Heart left ventricle (tissue), 13 donors: ENCODE data around the gene SMPD1.

ENCODE experiments used
- POLR2A ChIP-seq, 2 donors: fragments of 450-650 bp; IDR thresholded peaks; one replicate each; pipeline ENCODE4 v1.6.1; 2017; ENCODE audit warnings: antibody characterized with exemption in 2 of 2, mild to moderate bottlenecking in 2 of 2, moderate library complexity in 2 of 2
- TF ChIP-seq, protein P1 (sequence below), 12 donors: fragments of 200-600 bp; sonication (generic) in 4 of 12; IDR thresholded peaks; one replicate each; pipeline versions ENCODE4 v1.5.0 to v1.8.0; 2018 to 2022; ENCODE audit warnings: antibody characterized with exemption in 12 of 12, mild to moderate bottlenecking in 5 of 12
- donor health status: ischemic (EF 13 %, LVEDD 7.1; RV severe dilation, severe dysfunction).
- donor health status: DM: no; HTN: yes; CAD: no.
- donor health status: DM: no; HTN: no; CAD: no.
- donor health status: ischemic (EF 25% LVEDD 6.9; RV normal size, moderate dysfunction).
- donor health status: ischemic (EF 25% LVEDD 5.7; RV mildly dilated, moderate dysfunction).
- donor health status: ischemic (EF 35%, LVEDD 5.7; RV mildly dilated, moderate dysfunction).
- donor health status: nonischemic (EF 11% LVEDD 7.7; RV severe dilation, severe dysfunction).
- donor health status: DM: yes; HTN: yes; CAD: no.
- donor health status: PGD.
- donor health status: ischemic (EF 29% LVEDD 5.4; RV normal size, mild dysfunction).
- donor health status: nonischemic (EF 23%, LVEDD 6.1; RV moderate dilation, normal function).

GRCh38 chr11:6377902-6378639 is 12.2 kb upstream of the SMPD1 start:
- TF ChIP-seq, protein P1, sequence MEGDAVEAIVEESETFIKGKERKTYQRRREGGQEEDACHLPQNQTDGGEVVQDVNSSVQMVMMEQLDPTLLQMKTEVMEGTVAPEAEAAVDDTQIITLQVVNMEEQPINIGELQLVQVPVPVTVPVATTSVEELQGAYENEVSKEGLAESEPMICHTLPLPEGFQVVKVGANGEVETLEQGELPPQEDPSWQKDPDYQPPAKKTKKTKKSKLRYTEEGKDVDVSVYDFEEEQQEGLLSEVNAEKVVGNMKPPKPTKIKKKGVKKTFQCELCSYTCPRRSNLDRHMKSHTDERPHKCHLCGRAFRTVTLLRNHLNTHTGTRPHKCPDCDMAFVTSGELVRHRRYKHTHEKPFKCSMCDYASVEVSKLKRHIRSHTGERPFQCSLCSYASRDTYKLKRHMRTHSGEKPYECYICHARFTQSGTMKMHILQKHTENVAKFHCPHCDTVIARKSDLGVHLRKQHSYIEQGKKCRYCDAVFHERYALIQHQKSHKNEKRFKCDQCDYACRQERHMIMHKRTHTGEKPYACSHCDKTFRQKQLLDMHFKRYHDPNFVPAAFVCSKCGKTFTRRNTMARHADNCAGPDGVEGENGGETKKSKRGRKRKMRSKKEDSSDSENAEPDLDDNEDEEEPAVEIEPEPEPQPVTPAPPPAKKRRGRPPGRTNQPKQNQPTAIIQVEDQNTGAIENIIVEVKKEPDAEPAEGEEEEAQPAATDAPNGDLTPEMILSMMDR (IDR thresholded peaks at IDR 0.05), result no peak
- no peak for TF ChIP-seq POLR2A (IDR thresholded peaks at IDR 0.05)
